Neural cell (in vitro differentiated cells): ENCODE results near the gene SAMD4A. TPM values are rescaled to one million over a fixed set of nuclear protein-coding genes. Genes with fewer than 3 reads are reported as not detected.

Source experiments
- H2AFZ ChIP-seq: fragments of 200-600, 300-800 bp; sonication (generic), shearing (Covaris generic); 2 replicates; pipeline ENCODE4 v1.6.0; 2014; ENCODE audit warnings: low read depth, mild to moderate bottlenecking, antibody characterized with exemption, low read length, moderate library complexity
- H3F3A ChIP-seq: fragments of 200-600 bp; shearing (Covaris generic); 2 replicates; pipeline ENCODE4 v1.6.1; 2016; ENCODE audit warnings: mild to moderate bottlenecking, moderate library complexity, mixed read lengths, antibody characterized with exemption, low read length; ENCODE audit not compliant: insufficient read depth, poor library complexity, severe bottlenecking
- H3K27ac ChIP-seq: fragments of 200-600, 300-800 bp; sonication (generic), shearing (Covaris generic); 2 replicates; pipeline ENCODE4 v1.5.1; 2014; ENCODE audit warnings: mild to moderate bottlenecking, low read length, moderate library complexity
- H3K27me3 ChIP-seq: fragments of 300-800, 200-600 bp; sonication (generic), shearing (Covaris generic); 2 replicates; pipeline ENCODE4 v1.6.0; 2014; ENCODE audit warnings: mild to moderate bottlenecking, low read depth, low read length, moderate library complexity; ENCODE audit not compliant: insufficient read depth
- H3K36me3 ChIP-seq: fragments of 300-800, 200-600 bp; sonication (generic), shearing (Covaris generic); 2 replicates; pipeline ENCODE4 v1.5.1; 2014; ENCODE audit warnings: mild to moderate bottlenecking, antibody characterized with exemption, low read length, moderate library complexity; ENCODE audit not compliant: insufficient read depth
- H3K4me2 ChIP-seq: fragments of 300-800, 200-600 bp; sonication (generic), shearing (Covaris generic); 2 replicates; pipeline ENCODE4 v1.6.0; 2014; ENCODE audit warnings: mild to moderate bottlenecking, low read length
- H3K4me3 ChIP-seq: fragments of 300-800, 200-600 bp; sonication (generic), shearing (Covaris generic); 2 replicates; pipeline ENCODE4 v1.5.1; 2014; ENCODE audit warnings: mild to moderate bottlenecking, low read length, moderate library complexity
- H3K79me2 ChIP-seq: fragments of 200-600 bp; shearing (Covaris generic); replicated peaks from 2 replicates; pipeline ENCODE4 v1.6.0; 2014; ENCODE audit warnings: mild to moderate bottlenecking, low read length, moderate library complexity; ENCODE audit not compliant: insufficient read depth
- H3K9ac ChIP-seq: fragments of 300-800, 200-600 bp; sonication (generic), shearing (Covaris generic); 2 replicates; pipeline ENCODE4 v1.6.1; 2016; ENCODE audit warnings: mild to moderate bottlenecking, low read length, mixed read lengths
- H3K9me2 ChIP-seq: fragments of 200-600 bp; shearing (Covaris generic); 2 replicates; pipeline ENCODE4 v1.6.1; 2016; ENCODE audit warnings: mild to moderate bottlenecking, low read length, mixed read lengths; ENCODE audit not compliant: insufficient read depth
- H3K9me3 ChIP-seq: fragments of 200-600, 300-800 bp; sonication (generic), shearing (Covaris generic); 2 replicates; pipeline ENCODE4 v1.6.1; 2016; ENCODE audit warnings: mild to moderate bottlenecking, mixed run types, low read length, moderate library complexity, mixed read lengths
- H4K20me1 ChIP-seq: fragments of 200-600 bp; shearing (Covaris generic); 2 replicates; pipeline ENCODE4 v1.6.1; 2016; ENCODE audit warnings: mild to moderate bottlenecking, mixed run types; ENCODE audit not compliant: insufficient read depth
- EP300 ChIP-seq: fragments of 450-650 bp; conservative IDR thresholded peaks from 2 replicates; pipeline ENCODE4 v1.6.1; 2014; ENCODE audit warnings: antibody characterized with exemption, mild to moderate bottlenecking, moderate library complexity; ENCODE audit not compliant: poor library complexity, severe bottlenecking
- EZH2 ChIP-seq: fragments of 200-600, 300-800 bp; shearing (Covaris generic), sonication (generic); IDR thresholded peaks from 2 replicates; pipeline ENCODE4 v1.6.1; 2014; ENCODE audit warnings: antibody characterized with exemption, low read length, borderline replicate concordance, mild to moderate bottlenecking; ENCODE audit not compliant: insufficient read depth, poor library complexity, severe bottlenecking
- MXI1 ChIP-seq: fragments of 450-650 bp; conservative IDR thresholded peaks from 2 replicates; pipeline ENCODE4 v1.6.1; 2014; ENCODE audit warnings: antibody characterized with exemption, mild to moderate bottlenecking; ENCODE audit not compliant: poor library complexity, severe bottlenecking
- POLR2AphosphoS5 ChIP-seq: IDR thresholded peaks from 2 replicates; pipeline ENCODE4 v1.6.1; 2012
- RAD21 ChIP-seq: fragments of 450-650 bp; conservative IDR thresholded peaks from 2 replicates; pipeline ENCODE4 v1.6.1; 2014; ENCODE audit warnings: antibody characterized with exemption, mild to moderate bottlenecking, moderate library complexity
- SMC3 ChIP-seq: fragments of 450-650 bp; conservative IDR thresholded peaks from 2 replicates; pipeline ENCODE4 v1.6.1; 2014; ENCODE audit warnings: antibody characterized with exemption, mild to moderate bottlenecking, moderate library complexity; ENCODE audit not compliant: poor library complexity
- TAF1 ChIP-seq: IDR thresholded peaks from 2 replicates; pipeline ENCODE4 v1.6.1; 2012; ENCODE audit warnings: low read depth
- polyA plus RNA-seq: library from polyadenylated mRNA; depleted of rRNA; stranded (reverse); fragments of >200 nt; gene quantifications from 2 replicates; pipeline ENCODE4 v1.2.3, GENCODE V29; 2014
- TF ChIP-seq, protein P1 (sequence below): IDR thresholded peaks from 2 replicates; pipeline ENCODE4 v1.6.1; 2012; ENCODE audit warnings: borderline replicate concordance
- TF ChIP-seq, protein P2 (sequence below): fragments of 450-650 bp; IDR thresholded peaks from 2 replicates; pipeline ENCODE4 v1.5.1; 2014; ENCODE audit warnings: antibody characterized with exemption, mild to moderate bottlenecking, moderate library complexity; ENCODE audit not compliant: poor library complexity, severe bottlenecking

SAMD4A gene
- polyA plus RNA-seq, 1 donor from 2014 or later = 1.0 TPM

DNA sequence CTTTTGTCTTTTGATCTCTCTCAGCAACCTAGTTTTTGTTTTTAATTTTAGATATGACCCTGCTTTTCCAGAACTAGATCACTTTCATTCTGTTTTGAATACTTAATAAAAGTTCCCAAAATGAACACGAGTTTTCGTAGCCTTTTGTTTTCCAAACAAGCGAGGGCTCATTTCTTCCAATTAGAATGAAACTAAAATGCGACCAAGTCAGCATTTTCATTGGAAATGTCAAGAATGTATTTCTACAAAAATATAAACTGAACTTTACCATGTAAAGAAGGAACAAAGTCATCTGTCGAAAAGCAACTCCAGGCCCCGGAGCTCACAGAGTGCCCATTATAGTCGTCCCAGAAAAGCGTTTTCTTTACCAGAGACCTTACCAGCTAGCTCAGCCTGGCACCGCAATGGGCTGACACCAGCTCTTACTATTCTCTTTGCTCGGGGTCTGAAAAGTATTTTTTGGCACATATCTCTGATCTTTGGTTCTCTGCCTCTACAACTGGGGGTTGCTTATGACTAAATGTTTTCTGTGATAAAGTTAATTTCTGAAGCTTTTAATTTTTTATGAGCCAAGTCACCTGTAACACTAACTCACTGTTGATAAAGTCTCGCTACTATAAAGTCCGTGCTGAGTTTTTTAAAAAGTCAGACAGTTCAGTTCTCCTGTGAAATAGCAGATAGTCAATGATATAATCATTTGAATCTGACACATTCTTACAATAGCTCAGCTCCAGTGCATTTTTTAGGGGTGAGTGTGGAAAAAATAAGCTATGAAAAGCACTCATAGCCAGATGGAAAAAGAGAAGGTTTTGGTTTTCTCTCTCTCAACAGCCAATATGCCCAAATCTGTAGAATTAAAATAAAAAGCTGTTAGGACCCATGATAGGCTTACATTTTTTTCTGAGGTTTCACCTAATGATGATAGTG is 43.4 kb downstream of the SAMD4A start:
- Histone ChIP-seq H3K9me3 (no peaks in the 10 kb centered on the region), H3F3A (no peaks in the 10 kb centered on the region), H3K27me3 (no peaks in the 10 kb centered on the region), H3K9ac (no peak overlapping the region), H3K9me2 (no peaks in the 10 kb centered on the region), H4K20me1 (no peaks in the 10 kb centered on the region), H2AFZ (no peak overlapping the region), H3K4me3 (no peak overlapping the region), H3K4me2 (no peak overlapping the region), H3K27ac (no peak overlapping the region), H3K36me3 (no peaks in the 10 kb centered on the region), H3K79me2 (no peaks in the 10 kb centered on the region)
- TF ChIP-seq EZH2 = no peak
- no peak for TF ChIP-seq POLR2AphosphoS5
- no peak for TF ChIP-seq RAD21
- TF ChIP-seq TAF1 = no peak
- TF ChIP-seq, protein P1, sequence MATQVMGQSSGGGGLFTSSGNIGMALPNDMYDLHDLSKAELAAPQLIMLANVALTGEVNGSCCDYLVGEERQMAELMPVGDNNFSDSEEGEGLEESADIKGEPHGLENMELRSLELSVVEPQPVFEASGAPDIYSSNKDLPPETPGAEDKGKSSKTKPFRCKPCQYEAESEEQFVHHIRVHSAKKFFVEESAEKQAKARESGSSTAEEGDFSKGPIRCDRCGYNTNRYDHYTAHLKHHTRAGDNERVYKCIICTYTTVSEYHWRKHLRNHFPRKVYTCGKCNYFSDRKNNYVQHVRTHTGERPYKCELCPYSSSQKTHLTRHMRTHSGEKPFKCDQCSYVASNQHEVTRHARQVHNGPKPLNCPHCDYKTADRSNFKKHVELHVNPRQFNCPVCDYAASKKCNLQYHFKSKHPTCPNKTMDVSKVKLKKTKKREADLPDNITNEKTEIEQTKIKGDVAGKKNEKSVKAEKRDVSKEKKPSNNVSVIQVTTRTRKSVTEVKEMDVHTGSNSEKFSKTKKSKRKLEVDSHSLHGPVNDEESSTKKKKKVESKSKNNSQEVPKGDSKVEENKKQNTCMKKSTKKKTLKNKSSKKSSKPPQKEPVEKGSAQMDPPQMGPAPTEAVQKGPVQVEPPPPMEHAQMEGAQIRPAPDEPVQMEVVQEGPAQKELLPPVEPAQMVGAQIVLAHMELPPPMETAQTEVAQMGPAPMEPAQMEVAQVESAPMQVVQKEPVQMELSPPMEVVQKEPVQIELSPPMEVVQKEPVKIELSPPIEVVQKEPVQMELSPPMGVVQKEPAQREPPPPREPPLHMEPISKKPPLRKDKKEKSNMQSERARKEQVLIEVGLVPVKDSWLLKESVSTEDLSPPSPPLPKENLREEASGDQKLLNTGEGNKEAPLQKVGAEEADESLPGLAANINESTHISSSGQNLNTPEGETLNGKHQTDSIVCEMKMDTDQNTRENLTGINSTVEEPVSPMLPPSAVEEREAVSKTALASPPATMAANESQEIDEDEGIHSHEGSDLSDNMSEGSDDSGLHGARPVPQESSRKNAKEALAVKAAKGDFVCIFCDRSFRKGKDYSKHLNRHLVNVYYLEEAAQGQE = no peak
- TF ChIP-seq, protein P2, sequence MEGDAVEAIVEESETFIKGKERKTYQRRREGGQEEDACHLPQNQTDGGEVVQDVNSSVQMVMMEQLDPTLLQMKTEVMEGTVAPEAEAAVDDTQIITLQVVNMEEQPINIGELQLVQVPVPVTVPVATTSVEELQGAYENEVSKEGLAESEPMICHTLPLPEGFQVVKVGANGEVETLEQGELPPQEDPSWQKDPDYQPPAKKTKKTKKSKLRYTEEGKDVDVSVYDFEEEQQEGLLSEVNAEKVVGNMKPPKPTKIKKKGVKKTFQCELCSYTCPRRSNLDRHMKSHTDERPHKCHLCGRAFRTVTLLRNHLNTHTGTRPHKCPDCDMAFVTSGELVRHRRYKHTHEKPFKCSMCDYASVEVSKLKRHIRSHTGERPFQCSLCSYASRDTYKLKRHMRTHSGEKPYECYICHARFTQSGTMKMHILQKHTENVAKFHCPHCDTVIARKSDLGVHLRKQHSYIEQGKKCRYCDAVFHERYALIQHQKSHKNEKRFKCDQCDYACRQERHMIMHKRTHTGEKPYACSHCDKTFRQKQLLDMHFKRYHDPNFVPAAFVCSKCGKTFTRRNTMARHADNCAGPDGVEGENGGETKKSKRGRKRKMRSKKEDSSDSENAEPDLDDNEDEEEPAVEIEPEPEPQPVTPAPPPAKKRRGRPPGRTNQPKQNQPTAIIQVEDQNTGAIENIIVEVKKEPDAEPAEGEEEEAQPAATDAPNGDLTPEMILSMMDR = no peak
- TF ChIP-seq MXI1 = no peak

DNA sequence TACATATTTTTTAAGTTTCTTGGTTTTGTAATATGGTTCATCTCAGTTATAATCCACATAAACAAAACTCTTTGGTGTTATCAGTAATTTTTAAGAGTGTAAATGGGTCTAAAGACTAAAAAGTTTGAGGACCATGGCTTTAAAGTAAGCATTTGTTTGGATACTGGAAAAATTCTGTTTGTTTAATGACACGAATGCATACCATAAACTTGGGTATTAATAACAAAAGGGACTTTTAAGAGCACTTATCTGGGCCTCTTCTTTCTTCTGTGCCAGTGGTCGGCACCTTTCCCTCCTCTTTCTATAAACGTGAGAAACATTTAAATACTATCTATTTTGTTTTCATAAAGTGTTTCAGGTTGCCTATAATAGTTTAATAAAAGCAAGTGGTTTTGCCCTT is 47.4 kb downstream of the SAMD4A start:
- no peak overlapping the region for H3K9ac ChIP-seq
- H3K27ac ChIP-seq = no peak overlapping the region
- no peak overlapping the region for H2AFZ ChIP-seq
- H3K4me3 ChIP-seq = no peak overlapping the region
- H3K36me3 ChIP-seq = no peaks in the 10 kb centered on the region
- H3K9me3 ChIP-seq = no peaks in the 10 kb centered on the region
- H3K79me2 ChIP-seq = no peaks in the 10 kb centered on the region
- no peaks in the 10 kb centered on the region for H4K20me1 ChIP-seq
- no peak overlapping the region for H3K4me2 ChIP-seq
- H3F3A ChIP-seq = no peaks in the 10 kb centered on the region
- no peaks in the 10 kb centered on the region for H3K27me3 ChIP-seq
- TF ChIP-seq, protein P2 = no peak
- TF ChIP-seq EP300 (no peak), EZH2 (no peak), TAF1 (no peak), MXI1 (no peak), RAD21 (no peak), SMC3 (no peak), POLR2AphosphoS5 (no peak)
- TF ChIP-seq, protein P1 = no peak
- no peaks in the 10 kb centered on the region for H3K9me2 ChIP-seq
